ENCODE data around the gene CCT7. TPM values are rescaled to one million over a fixed set of nuclear protein-coding genes. Genes with fewer than 3 reads are reported as not detected.

Gene CCT7
- total RNA-seq, 3 donors from 2014 or later, result 924 to 1,031 (median 969) TPM

DNA sequence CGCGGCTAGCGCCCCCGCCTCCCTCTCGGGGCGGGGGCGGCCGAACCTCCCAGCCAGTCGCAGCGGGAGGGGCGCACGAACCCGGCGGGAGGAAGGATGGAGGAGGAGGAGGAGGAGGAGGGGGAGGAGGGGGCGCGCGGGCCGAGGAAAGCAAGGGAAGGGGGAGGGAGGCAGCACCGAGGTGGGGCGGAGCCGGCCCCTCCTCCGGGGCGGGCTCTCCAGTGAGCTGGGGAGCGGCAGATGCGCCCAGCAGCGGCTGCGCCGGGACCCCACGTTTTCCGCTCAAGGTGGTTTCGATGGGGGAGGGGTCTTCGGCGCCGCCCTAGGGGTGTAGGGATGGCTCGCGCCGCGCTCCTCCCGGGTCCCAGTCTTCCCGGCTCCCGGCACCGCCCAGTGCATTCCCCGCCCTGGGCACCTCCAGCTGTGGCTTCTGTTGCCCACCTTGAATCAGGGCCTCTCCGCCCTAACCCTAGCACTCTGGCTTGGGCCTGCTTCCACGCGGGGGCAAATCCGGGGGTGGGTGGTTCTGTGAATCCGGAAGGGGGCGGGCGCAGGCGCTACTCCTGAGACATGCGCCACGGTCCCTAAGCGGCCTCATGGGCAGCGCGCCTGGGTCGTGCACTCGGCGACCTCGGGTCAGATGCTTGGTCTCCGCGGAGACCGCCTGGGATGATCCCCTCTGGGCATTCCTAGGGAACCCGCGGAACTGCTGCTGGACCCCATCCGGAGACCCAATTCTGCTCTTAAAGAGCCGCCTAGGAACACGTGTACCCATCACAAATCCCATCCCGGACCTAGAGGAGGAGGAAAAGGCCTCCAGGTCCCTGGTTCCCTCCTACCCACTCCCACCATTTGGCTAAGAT is 50.4 kb downstream of the CCT7 start, which contains the start of gene FBXO41:
FBXO41 (minus strand) TSS at position 183 of the 863 bp plus-strand sequence. CDS start 14,848 bp downstream, outside the sequence.
- Mint-ChIP-seq H3K27me3 (ENCODE audit: low read depth) (peaks cover 14% of the 10 kb centered on the region), H3K9me3 (no peaks in the 10 kb centered on the region), H3K4me3 (peak within 1 kb of the TSS; percentile 83), H3K4me1 (ENCODE audit: low read depth) (peaks cover 18% of the 10 kb centered on the region), H3K36me3 (ENCODE audit: insufficient read depth) (peaks cover 4% of the 10 kb centered on the region)
- ATAC-seq (peak; percentile 88 to 90), DNase-seq (peak; percentile 74)

GRCh38 chr2:73285159-73285739 is 51.1 kb downstream of the CCT7 start:
- H3K36me3 Mint-ChIP-seq (ENCODE audit: insufficient read depth), result peaks cover 4% of the 10 kb centered on the region
- no peaks in the 10 kb centered on the region for H3K9me3 Mint-ChIP-seq
- peaks cover 18% of the 10 kb centered on the region for H3K4me1 Mint-ChIP-seq (ENCODE audit: low read depth)
- DNase-seq (no peak), ATAC-seq (peak; percentile 11 to 15)
- peaks cover 18% of the 10 kb centered on the region for H3K27me3 Mint-ChIP-seq (ENCODE audit: low read depth)
- H3K4me3 Mint-ChIP-seq, result peak overlapping the region; percentile 65

DNA sequence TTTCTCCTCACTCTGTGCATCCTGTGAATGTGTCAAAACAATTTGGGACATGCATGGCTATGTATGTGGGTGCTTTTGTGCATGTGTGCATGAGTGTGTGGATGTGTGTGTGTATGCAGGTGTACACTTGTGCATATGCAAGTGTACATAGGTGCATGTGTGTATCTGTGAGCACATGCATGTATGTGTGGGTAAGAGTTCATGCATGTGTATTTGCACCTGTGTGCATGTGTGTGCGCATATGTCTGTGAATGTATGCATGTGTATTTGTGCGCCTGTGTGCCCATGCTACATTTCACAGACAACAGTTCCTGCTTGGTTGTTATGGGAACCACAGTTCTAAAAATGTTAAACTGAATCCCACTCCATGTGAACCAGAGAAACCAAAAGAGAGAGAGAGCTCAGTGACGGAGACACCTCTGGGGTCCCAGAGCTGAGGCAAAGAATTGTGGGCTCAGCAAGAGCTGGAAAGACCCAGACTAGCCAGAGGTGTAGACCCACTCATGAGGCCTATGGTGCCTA is 52.1 kb downstream of the CCT7 start:
- Mint-ChIP-seq H3K4me3 (peak overlapping the region; percentile 65), H3K9me3 (no peaks in the 10 kb centered on the region), H3K27me3 (ENCODE audit: low read depth) (peaks cover 28% of the 10 kb centered on the region), H3K36me3 (ENCODE audit: insufficient read depth) (no peaks in the 10 kb centered on the region), H3K4me1 (ENCODE audit: low read depth) (peaks cover 25% of the 10 kb centered on the region)
- DNase-seq, result no peak
- ATAC-seq, result no peak

- Mint-ChIP-seq H3K4me1 (ENCODE audit: low read depth) (peaks cover 27% of the 10 kb centered on the region), H3K36me3 (ENCODE audit: insufficient read depth) (no peaks in the 10 kb centered on the region), H3K27me3 (ENCODE audit: low read depth) (peaks cover 40% of the 10 kb centered on the region), H3K4me3 (no peak overlapping the region), H3K9me3 (no peaks in the 10 kb centered on the region)
- DNase-seq (no peak), ATAC-seq (no peak)
Observed at GRCh38 chr2:73289304-73289703, 55.2 kb downstream of the CCT7 start.

GRCh38 chr2:73290049-73290839 is 56.1 kb downstream of the CCT7 start:
- H3K4me3 Mint-ChIP-seq, result no peak overlapping the region
- H3K36me3 Mint-ChIP-seq (ENCODE audit: insufficient read depth), result no peaks in the 10 kb centered on the region
- H3K9me3 Mint-ChIP-seq, result no peaks in the 10 kb centered on the region
- H3K27me3 Mint-ChIP-seq (ENCODE audit: low read depth), result peaks cover 45% of the 10 kb centered on the region
- DNase-seq (peak; percentile 40), ATAC-seq (no peak)
- peaks cover 25% of the 10 kb centered on the region for H3K4me1 Mint-ChIP-seq (ENCODE audit: low read depth)

GRCh38 chr2:73291093-73291460 is 57.0 kb downstream of the CCT7 start:
- H3K27me3 Mint-ChIP-seq (ENCODE audit: low read depth), result peaks cover 54% of the 10 kb centered on the region
- ATAC-seq (peak; percentile 27 to 29), DNase-seq (peak; percentile 41)
- H3K9me3 Mint-ChIP-seq, result no peaks in the 10 kb centered on the region
- no peaks in the 10 kb centered on the region for H3K36me3 Mint-ChIP-seq (ENCODE audit: insufficient read depth)
- H3K4me3 Mint-ChIP-seq, result peak overlapping the region; percentile 68
- H3K4me1 Mint-ChIP-seq (ENCODE audit: low read depth), result peaks cover 16% of the 10 kb centered on the region

DNA sequence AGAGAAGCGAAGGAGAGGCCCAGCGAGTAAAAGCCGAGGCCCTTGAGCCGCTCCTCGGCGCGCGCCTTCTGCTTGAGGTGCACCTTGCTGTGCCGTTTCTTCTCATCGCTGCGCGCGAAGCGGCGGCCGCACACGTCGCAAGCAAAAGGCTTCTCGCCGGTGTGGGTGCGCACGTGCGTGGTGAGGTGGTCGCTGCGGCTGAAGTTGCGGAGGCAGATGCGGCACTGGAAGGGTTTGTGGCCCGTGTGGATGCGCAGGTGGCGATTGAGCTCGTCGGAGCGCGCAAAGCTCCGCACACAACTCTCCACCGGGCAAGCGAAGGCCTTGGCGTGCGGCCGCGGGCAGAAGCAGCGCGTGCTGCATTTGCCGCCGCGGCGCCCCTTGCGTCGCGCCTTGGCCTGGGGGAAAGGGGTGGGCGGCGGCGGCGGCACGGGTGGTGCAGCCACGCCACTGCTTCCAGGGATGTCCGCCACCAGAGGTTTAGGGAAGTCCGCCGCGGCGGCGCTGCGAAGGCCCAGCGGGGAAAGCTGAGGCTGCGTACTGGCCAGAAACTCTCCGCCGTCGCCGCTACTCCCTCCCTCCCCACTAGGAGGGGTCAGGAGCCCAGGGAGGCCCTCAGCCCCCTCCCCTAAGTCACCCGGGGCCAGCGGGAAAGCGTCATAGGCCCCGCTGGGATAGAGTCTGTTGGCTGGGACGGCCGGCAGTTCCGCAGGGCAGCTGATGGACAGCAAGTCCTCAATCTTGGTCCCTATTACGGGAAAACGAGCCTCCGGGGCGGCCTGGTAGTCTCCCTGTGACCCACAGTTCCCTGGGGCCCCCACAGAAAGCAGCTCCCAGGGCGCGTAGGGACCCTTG is 57.6 kb downstream of the CCT7 start:
- H3K4me1 Mint-ChIP-seq (ENCODE audit: low read depth), result peaks cover 16% of the 10 kb centered on the region

DNA sequence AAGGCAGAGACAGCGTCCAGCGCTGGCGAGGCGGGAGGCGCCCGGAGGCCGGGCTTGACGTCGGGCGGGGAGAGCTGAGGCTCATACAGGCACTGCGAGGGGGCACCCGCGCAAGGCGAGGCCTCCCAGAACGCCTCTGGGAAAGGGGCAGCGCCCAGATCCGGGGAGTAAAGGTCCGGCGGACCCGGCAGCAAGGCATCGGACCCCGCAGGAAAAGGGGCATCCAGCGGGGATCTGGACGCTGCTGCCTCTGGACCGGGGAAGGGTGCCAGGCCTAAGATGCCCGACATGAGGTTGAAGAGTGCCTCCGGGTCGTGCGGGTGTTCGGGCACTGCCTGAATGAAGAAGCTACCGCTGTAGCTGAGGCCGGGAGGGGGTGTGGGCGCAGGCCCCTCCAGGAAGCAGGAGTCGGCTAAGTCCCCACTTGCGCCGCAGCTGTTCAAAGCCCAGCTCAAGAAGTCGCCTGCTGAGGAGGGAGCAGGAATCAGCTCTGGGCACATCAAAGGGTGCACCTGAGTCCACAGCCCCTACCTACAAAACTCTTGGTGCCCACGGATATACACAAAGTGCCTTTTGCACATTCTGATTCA is 58.3 kb downstream of the CCT7 start:
- peaks cover 16% of the 10 kb centered on the region for H3K4me1 Mint-ChIP-seq (ENCODE audit: low read depth)
- no peaks in the 10 kb centered on the region for H3K9me3 Mint-ChIP-seq
- ATAC-seq, result no peak
- H3K27me3 Mint-ChIP-seq (ENCODE audit: low read depth), result peaks cover 67% of the 10 kb centered on the region
- no peaks in the 10 kb centered on the region for H3K36me3 Mint-ChIP-seq (ENCODE audit: insufficient read depth)
- peak overlapping the region; percentile 69 for H3K4me3 Mint-ChIP-seq
- no peak for DNase-seq

More for the DNA sequence above, 57.6 kb downstream of the CCT7 start:
- Mint-ChIP-seq H3K4me3 (peak overlapping the region; percentile 68), H3K9me3 (no peaks in the 10 kb centered on the region), H3K36me3 (ENCODE audit: insufficient read depth) (no peaks in the 10 kb centered on the region), H3K27me3 (ENCODE audit: low read depth) (peaks cover 60% of the 10 kb centered on the region)
- DNase-seq (no peak), ATAC-seq (peak; percentile 6 to 8)

- H3K9me3 Mint-ChIP-seq, result no peaks in the 10 kb centered on the region
- peak overlapping the region; percentile 74 for H3K4me3 Mint-ChIP-seq
- DNase-seq, result peak; percentile 7
- ATAC-seq, result peak; percentile 7 to 9
- peaks cover 72% of the 10 kb centered on the region for H3K27me3 Mint-ChIP-seq (ENCODE audit: low read depth)
- no peaks in the 10 kb centered on the region for H3K36me3 Mint-ChIP-seq (ENCODE audit: insufficient read depth)
- H3K4me1 Mint-ChIP-seq (ENCODE audit: low read depth), result peaks cover 16% of the 10 kb centered on the region
Observed at GRCh38 chr2:73292906-73293533, 58.9 kb downstream of the CCT7 start.

DNA sequence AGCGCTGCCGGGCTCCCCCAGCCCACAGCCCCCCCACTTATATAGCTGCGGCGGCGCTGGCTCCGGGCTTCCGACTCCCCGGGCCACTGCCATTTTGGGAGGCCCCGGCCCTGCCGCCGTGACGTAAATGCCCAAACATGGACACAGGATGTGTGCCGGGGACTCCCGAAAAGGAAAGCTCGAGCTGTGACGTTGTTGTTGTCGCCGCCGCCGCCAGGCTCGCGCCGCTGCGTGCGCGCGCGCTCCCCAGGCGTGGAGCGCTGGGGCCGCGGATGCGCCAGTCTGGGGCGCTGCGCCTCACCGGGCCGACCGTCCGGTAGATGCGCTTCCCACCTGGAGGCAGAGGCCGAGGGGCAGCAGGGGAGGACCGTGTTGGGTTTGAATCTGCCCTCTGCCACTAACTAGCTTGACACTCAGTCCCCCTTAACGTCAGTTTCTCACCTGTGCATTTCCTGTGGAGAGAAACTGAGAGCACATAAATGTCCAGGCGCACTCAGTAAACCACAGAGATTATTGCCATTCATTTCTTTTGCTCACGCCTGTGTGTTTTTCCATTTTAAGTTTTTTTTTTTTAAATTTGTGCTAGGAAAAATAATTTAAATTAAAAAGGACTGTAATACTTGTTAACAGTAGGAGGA is 59.5 kb downstream of the CCT7 start, which contains the start of gene EGR4:
EGR4 (minus strand) TSS at position 15 of the 638 bp plus-strand sequence. CDS start 231 bp downstream, outside the sequence.
- Mint-ChIP-seq H3K4me1 (ENCODE audit: low read depth) (peaks cover 16% of the 10 kb centered on the region), H3K36me3 (ENCODE audit: insufficient read depth) (no peaks in the 10 kb centered on the region), H3K27me3 (ENCODE audit: low read depth) (peaks cover 69% of the 10 kb centered on the region), H3K4me3 (peak within 1 kb of the TSS; percentile 74), H3K9me3 (no peaks in the 10 kb centered on the region)
- ATAC-seq (peak; percentile 95 to 96), DNase-seq (peak; percentile 86)

DNA sequence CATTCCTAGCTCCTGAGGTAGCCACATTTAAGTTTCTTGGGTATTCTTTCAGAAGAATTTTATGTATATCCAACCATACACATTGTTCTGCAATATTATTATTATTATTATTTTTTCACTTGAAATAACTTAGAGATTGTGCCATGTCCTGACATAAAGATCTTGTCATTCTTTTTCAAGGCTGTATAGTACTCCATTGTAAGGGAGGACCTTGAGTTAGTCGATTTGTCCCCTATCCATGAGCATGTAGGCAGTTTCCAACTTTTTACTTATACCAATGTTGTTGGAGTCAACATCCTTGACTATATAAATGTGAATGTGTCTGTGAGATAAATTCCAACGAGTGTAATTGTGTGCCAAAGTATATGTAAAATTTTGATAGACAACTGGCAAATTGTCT is 60.1 kb downstream of the CCT7 start:
- H3K4me3 Mint-ChIP-seq, result no peak overlapping the region
- DNase-seq (no peak), ATAC-seq (no peak)
- H3K4me1 Mint-ChIP-seq (ENCODE audit: low read depth), result peaks cover 16% of the 10 kb centered on the region
- no peaks in the 10 kb centered on the region for H3K9me3 Mint-ChIP-seq
- H3K36me3 Mint-ChIP-seq (ENCODE audit: insufficient read depth), result no peaks in the 10 kb centered on the region
- peaks cover 64% of the 10 kb centered on the region for H3K27me3 Mint-ChIP-seq (ENCODE audit: low read depth)

- no peaks in the 10 kb centered on the region for H3K36me3 Mint-ChIP-seq (ENCODE audit: insufficient read depth)
- no peaks in the 10 kb centered on the region for H3K9me3 Mint-ChIP-seq
- ATAC-seq (no peak), DNase-seq (no peak)
- H3K4me1 Mint-ChIP-seq (ENCODE audit: low read depth), result peaks cover 12% of the 10 kb centered on the region
- no peak overlapping the region for H3K4me3 Mint-ChIP-seq
- H3K27me3 Mint-ChIP-seq (ENCODE audit: low read depth), result peaks cover 66% of the 10 kb centered on the region
Observed at GRCh38 chr2:73295751-73296400, 61.8 kb downstream of the CCT7 start.
